Measurements from ENCODE around the gene DACH1.
"Not testable (repeated sequence)": the region's sequence is repeated elsewhere in the genome, so short reads cannot be mapped to it uniquely, and the experiment has no call there.

The DACH1 gene

GRCh38 chr13:71867131-71867814 lies at the start of gene DACH1:
TSS of gene DACH1 (minus strand) at chr13:71867204.
- in situ Hi-C loops (cut with MboI; ENCODE audit: low sequenced_read_pairs), result no loop called here

GRCh38 chr13:71913717-71914116 lies 46.7 kb upstream of the DACH1 start:
- in situ Hi-C loops (cut with MboI; ENCODE audit: low sequenced_read_pairs), result no loop called here

- in situ Hi-C loops (cut with MboI; ENCODE audit: low sequenced_read_pairs), result no loop called here
These were observed 45.5 kb upstream of the DACH1 start for GRCh38 chr13:71912524-71912923.

DNA sequence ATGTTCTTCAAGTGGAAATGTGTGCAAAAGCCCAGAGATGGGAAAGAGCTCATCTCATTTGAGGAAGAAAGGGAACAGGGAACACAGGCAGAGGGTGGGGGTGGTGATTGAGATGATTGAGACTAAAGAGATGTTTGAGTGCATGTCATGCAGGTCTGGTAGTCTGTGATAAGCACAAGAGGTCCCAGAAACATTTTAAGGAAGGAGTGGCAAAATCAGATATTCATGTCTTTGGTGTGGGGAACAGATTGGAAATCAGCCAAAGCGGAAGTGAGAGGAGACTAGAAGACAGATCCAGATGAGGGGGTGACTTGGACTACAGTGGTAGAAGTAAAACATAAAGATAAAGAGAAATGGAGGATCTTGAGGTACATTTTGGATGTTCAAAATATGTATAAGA lies 39.4 kb upstream of the DACH1 start:
- in situ Hi-C loops (cut with MboI; ENCODE audit: low sequenced_read_pairs), result no loop called here

GRCh38 chr13:71902676-71903075 lies 35.7 kb upstream of the DACH1 start:
- in situ Hi-C loops (cut with MboI; ENCODE audit: low sequenced_read_pairs), result no loop called here

GRCh38 chr13:71893506-71893905 lies 26.5 kb upstream of the DACH1 start:
- in situ Hi-C loops (cut with MboI; ENCODE audit: low sequenced_read_pairs), result not testable (repeated sequence)

- in situ Hi-C loops (cut with MboI; ENCODE audit: low sequenced_read_pairs), result no loop called here
These were observed 19.9 kb upstream of the DACH1 start for GRCh38 chr13:71886880-71887279.

- in situ Hi-C loops (cut with MboI; ENCODE audit: low sequenced_read_pairs), result no loop called here
These were observed 15.1 kb upstream of the DACH1 start for GRCh38 chr13:71882120-71882519.

DNA sequence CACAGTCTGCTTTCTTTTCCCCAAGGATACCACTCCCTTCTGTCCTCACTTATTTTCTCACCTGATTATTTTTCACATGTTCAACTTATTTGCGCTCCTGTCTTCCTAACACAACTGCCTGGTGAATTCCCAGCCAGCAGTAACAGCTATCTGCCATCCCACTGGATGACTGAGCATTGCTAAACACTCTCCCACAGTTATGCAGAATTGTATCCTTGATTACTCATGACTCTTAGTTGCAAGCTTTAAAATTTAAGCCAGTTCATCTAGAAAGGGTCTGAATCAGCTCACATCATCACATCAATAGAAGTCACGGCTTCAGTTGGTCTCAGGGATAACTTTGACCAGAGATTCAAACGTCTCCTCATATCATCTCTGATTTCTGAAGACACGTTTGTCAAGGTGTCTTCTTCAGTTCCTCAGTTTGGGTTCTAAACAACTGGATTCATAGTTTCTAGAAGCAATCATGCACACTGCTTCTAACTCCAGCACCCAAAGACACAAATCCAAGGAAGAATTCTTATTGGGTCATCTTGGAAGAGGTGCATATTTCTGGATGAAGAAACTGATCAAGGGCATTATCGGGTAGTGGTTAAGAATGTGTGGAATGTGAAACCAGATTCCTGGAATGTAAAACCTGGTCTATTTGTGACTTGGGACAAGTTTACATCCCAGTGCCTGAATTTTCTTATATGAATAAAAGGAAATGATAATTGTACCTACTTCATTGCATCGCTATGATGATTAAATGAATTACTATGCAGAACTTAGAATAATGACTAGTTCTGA lies 13.9 kb upstream of the DACH1 start:
- in situ Hi-C loops (cut with MboI; ENCODE audit: low sequenced_read_pairs), result no loop called here

DNA sequence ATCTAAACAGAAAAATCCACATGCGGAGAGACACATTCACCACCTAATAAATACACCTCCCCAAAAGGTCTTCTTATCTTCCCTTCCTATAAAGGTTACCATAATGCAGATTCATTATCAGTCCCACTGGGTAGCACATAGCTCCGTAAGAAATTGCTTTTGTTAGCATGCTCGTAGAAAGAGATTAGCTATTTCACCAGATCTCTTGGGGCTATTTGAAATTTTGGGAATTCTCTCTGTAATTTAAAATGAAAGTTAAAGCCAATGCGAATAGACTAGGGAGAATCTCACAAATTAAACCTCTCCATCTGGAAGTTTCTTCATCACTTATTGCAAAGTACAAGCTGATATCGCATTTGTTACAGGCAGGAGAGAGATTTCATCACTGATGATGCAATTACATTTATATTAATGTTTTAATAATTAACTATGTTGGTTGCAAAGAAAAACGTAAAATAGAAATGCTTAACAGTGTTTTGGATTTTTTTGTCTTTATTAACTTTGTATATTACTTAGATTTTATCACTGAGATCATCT lies 12.9 kb upstream of the DACH1 start:
- in situ Hi-C loops (cut with MboI; ENCODE audit: low sequenced_read_pairs), result no loop called here

DNA sequence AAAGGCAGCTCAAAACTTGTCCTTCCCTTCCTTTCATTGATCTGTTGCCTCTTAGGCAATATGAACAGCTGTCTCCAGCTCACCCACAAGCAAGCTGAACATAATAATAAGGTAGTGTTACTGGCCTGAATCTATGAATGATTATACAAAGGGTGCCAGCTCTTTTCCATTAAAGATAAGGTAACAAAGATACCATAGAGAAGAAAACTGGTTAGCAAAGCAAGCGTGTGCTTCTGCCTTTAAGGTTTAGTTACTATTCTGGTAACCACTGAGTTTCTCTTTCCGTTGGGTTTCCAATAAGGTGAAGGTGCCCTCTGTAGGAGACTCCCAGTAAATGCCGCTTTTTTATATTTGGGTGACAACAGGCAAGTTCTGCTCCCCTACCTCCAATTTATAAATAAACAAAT lies 12.1 kb upstream of the DACH1 start:
- in situ Hi-C loops (cut with MboI; ENCODE audit: low sequenced_read_pairs), result no loop called here

- in situ Hi-C loops (cut with MboI; ENCODE audit: low sequenced_read_pairs), result no loop called here
These were observed 10.3 kb upstream of the DACH1 start for GRCh38 chr13:71877256-71877653.

GRCh38 chr13:71876648-71877255 lies 9.7 kb upstream of the DACH1 start:
- in situ Hi-C loops (cut with MboI; ENCODE audit: low sequenced_read_pairs), result no loop called here

- in situ Hi-C loops (cut with MboI; ENCODE audit: low sequenced_read_pairs), result no loop called here
These were observed 8.8 kb upstream of the DACH1 start for GRCh38 chr13:71875823-71876222.

DNA sequence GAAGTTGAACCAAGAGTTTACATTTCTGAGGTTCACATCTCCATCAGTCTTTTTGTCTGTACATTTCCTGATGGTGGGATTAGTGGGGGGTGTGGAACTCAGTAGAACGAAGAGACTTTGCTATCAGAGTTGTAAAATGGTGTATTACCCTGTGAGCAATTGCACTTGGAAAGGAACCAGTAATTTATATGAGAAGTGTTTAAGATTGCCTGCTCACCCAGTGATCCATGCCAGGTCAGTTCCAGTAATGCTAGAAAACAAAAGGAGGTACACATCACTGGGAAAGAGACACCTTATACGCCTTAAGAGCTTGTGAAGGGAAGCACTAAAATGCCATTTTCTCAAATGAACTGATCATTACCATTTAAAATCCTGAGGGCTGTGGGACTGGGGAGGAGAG lies 7.5 kb upstream of the DACH1 start:
- in situ Hi-C loops (cut with MboI; ENCODE audit: low sequenced_read_pairs), result loop anchor here (5.0 kb wide), 1 partner anchor 552 kb away; no protein-coding TSS in a partner anchor

GRCh38 chr13:71873418-71874247 lies 6.6 kb upstream of the DACH1 start:
- in situ Hi-C loops (cut with MboI; ENCODE audit: low sequenced_read_pairs), result loop anchor here (5.0 kb wide), 1 partner anchor 551 kb away; no protein-coding TSS in a partner anchor

DNA sequence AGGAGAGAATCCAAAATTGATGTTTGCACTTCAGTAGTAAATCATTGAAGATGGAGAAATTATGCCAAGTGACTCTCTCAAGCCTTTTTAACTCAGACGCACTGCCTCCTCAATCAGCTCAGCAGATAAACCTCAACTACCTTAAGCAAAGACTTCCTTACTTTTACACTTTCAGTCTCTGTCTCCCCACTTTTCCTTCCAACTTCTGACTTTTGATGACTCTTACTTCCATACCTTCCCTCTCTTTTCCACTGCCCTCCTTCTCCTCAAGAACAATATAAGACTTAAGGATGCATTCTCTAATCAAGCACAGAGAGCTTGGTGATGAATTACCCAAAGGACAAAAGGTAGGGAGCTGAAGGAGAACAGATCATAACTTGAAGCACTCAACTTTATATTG lies 4.8 kb upstream of the DACH1 start:
- in situ Hi-C loops (cut with MboI; ENCODE audit: low sequenced_read_pairs), result loop anchor here (5.0 kb wide), 1 partner anchor 550 kb away; no protein-coding TSS in a partner anchor

DNA sequence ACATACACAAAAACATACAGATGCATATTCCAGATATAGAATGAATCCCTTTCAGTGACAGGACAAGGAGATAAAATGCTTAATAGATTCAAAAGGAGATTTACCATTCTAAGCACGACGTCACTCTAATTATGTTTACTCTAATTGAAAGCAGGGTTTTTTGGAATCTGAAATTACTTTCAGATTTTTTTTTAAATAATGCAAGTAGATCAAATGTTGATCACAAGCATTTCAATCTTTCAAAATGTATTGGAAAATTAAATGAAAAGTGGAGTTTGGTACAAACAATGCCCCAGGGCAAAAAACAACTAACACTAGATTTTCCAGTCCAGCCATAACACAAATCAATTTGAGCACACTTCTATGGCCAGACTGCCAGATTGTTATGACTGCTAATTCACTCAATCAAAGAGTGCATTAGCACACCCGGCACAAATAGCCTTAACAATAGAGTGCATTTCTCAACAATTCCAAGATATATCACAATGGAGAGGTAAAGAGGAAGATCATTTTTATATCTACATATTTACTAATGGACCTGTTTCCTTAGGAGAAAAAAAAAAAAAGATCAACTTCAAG lies 4.3 kb upstream of the DACH1 start:
- in situ Hi-C loops (cut with MboI; ENCODE audit: low sequenced_read_pairs), result loop anchor here (5.0 kb wide), 1 partner anchor 549 kb away; no protein-coding TSS in a partner anchor

DNA sequence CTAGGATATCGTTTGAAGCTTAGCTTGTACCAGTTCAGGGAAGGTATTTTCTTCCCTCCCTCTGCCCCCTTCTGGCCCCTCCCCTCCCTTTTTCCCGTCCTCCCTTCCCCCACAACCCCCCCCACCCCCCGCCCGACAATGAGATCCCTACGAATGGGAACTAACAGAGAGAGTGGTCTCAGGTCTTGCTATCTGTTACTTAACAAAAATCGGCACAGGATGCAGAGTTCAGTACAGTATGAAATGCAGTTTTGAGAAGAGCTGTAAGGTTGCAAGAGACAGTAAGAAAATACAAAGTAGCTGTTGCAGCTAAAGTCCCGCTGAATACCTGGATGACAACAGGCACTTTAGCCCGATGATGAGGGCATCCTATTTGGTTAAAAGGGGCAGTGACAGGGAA lies 3.1 kb upstream of the DACH1 start:
- in situ Hi-C loops (cut with MboI; ENCODE audit: low sequenced_read_pairs), result loop anchor here (5.0 kb wide), 1 partner anchor 548 kb away; no protein-coding TSS in a partner anchor

DNA sequence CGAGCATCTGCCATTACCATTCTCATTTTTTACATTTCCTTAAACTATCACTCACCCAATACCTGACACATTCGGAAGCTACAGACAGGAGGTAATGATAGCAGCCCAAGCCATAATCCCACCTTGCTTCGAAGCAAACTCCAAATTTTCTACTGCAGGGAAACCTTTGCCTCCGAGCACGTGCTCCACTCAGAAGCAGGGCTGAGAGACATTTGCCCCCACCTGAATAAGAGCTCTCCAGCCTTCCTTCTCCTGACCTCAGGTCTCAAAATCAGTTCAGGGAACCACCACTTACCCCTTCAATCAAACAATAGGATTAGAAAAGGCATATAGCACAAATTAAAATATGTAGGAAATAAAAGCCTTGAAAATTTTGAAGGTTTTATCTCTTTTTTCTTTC lies 2.3 kb upstream of the DACH1 start:
- in situ Hi-C loops (cut with MboI; ENCODE audit: low sequenced_read_pairs), result no loop called here

All from HL-60/S4 treated with retinoic acid at 250 ng/mL for 4 days and 3 days (cell line).